HG02840 (cell line): ENCODE data around the gene SCGB3A1.

ENCODE experiments used
- ATAC-seq: cut with Tn5 transposase; IDR thresholded peaks from one replicate; pipeline ENCODE4 v1.9.1; 2021; ENCODE audit warnings: mild to moderate bottlenecking, moderate library complexity, moderate number of reproducible peaks; ENCODE audit not compliant: unreplicated experiment, low FRiP score

The SCGB3A1 gene

DNA sequence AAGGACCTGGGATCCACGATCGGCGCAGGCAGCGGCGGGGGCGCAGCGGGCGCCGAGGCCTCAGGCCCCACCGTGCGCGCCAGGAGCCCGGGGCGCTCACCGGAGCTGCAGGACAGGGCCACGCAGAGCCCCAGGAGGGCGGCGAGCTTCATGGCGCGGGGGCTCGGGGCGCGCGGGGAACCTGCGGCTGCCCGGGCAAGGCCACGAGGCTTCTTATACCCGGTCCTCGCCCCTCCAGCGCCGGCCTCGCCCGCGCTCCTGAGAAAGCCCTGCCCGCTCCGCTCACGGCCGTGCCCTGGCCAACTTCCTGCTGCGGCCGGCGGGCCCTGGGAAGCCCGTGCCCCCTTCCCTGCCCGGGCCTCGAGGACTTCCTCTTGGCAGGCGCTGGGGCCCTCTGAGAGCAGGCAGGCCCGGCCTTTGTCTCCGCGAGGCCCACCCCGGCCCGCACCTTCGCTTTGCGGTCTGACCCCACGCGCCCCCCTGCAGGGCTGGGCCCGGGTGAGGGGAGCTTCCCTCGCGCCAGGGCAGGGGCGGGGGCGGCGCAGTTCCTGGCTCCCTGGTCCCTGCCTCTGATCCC is at the start of gene SCGB3A1:
TSS of gene SCGB3A1 (minus strand) at position 189 of the 577 bp plus-strand sequence. CDS start at position 152, 37 bp downstream.
- ATAC-seq: no peak

DNA sequence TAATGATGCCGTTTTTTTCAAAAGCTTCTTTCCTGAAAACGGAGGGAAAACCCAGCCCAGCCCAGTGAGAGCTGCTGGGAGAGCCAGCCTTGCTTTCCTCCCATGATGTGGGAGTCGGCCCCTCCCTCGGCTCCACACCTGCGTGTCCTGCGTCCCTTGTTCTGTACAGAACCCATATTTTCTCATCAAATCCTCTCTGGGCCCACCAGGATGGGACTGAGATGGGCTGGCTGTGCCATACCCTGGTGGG is 49.2 kb upstream of the SCGB3A1 start:
- ATAC-seq: no peak

DNA sequence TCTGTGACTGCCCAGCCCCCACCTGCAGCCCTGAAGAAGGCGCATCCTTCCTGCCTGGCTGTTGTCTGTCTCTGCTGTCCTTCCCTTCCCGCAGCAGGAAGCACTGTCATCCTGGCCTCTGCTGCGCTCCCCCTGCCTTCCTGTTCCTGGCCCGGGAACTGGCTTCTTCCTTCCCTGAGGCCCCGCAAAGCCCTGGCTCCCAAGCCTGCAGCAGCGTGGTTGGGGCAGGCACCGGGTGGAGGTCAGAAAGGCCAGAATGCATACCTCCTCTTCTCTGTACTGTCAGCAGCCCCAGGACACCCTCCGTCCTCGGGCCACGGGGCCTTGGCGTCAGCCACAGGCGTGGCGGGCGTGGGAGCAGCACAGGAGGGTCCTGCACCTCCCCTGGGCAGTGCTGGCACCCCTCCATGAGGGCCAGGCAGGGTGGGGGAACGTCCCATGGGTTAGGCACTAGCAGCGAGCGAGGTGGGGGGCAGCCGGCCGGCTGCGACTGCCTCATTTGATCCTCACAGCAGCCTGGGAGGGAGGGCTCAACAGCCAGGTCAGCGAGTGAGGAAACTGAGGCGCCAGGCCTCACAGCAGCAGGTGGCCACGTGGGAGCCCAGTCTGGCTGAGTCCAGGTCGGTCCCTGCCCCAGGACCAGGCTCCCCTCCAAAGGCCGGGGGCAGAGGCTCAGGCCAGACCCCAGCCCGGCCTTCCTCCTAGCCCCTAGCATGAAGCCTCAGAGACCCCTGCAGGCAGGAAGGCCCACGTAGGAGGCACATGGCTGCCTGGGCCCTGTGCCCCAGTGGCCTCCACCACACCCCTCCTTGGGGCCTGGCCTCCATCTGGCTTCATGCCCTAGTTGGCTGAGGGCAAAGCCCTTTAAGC is 48.7 kb upstream of the SCGB3A1 start:
- no peak for ATAC-seq

DNA sequence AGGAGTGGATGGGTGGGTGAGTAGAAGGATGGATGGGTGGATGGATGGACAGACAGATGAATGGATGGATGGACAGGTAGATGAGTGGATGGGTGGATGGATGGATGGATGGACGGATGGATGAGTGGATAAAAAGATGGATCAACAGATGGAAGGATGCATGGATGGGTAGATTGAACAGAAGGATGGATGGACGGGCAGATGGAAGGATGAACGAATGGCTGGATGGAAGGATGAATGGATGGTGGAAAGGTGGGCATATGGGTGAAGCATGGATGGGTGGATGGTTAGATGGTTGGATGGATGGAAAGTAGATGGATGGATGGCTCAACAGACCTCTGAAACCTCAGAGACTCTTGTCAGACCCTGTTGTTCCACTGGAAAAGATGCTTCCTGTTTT is 48.0 kb upstream of the SCGB3A1 start:
- ATAC-seq: no peak

DNA sequence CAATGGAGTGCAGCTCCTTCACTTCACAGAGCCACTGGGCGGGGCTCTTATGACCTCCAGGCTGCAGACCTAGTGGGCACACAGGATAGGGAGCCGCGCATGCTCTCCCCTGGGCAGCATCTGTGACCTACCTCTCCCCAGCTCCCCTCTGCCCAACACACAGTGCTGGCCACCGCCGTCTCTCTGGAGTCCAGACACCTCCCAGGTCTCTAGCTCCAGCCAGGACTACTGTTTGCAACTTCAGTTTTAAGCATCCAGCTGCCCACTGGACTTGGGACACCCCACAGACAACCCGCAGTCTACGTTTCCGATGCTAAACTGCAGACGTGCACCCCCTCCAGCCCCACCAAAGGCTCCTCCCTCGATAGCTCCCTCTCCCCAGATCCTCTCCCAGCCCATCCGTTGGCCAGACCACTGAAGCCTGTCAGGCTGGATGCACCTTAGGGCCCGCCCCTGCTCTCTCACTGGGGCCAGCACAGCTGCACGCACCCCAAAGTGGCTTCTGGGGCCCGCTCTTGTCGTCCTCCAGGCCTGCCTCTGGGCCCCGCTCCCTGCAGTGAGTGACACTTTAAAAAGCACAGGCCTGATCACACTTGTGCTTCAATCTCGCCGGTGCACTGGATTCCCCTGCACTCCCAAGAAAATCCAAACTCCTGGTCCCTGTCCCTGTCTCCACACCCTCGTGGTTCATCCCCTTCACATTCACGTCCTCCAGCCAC is 46.8 kb upstream of the SCGB3A1 start:
- no peak for ATAC-seq

DNA sequence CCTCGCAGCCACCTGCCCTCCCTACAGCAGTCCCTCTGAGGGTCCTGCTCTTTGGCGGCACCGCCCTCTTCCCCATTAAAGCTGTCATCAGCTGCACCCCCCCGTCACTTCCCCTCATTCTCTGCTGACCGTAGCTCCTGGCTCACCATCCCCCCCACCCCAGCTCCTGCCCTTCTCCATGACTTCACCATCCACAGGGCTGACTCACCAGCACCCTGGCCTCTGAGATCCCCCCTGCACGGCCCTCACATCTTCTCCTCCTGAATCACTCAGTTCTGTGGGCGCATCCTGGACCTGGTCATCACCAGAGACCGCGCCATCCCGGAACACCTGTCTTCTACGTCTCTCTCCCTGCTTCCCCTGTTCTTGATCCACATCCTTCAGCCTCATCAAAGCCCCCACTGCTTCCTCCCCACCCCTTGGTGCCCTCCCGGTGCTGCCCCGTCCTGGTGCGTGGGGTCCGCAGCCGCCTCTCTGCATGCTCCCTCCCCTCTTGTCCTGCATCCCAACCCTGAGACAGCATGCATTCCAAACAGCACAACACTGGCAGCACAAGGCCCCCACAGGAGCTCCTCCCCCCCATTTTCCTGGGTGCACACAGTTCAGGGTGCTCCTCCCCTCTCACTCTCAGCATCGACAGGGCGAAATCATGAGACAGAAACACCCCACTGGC is 45.2 kb upstream of the SCGB3A1 start:
- ATAC-seq: no peak

- no peak for ATAC-seq
These were observed 44.7 kb upstream of the SCGB3A1 start for GRCh38 chr5:180636016-180636402.

DNA sequence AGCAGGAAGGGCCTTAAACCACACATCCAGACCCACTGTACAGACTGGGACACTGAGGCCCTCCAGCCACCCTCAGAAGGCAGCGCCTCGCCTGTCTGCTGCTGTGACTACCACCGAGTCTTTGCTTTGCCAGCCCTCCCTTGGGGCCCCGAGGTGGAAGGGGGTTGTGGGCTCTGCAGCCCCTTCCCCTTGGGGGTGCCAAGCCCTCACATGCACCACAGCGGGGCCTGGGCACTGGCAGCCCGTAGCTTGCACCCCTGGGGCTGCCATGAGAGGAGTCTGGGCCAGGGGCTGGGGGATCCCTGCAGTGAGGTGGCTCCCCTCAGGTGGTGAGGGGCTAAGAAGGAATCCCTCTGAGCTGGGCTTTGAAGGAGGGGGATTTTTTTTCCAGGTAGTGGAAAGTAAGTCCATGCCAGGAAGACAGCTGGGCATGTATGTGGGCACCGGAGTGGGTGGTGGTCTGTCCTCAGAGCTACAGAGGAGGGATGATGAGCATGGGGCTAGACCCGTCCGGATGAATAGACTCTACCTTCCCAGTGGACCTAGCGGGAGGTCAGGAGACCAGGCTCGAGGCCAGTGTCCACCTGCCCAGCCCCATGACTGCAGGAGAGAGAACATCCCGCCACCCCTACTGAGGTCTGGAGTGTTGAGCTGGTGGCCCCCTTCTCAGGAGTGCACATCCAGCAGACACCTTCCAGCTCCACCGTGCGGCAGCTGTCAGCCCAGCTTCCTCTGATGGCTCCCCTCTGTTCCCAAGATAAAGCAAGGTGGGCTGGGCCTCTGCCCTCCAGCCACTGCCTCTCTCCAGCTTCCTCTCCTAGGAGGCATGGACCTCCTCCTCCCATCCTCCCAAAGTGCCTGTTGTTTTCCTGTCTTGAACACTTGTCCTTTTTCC is 42.2 kb upstream of the SCGB3A1 start:
- ATAC-seq: no peak

DNA sequence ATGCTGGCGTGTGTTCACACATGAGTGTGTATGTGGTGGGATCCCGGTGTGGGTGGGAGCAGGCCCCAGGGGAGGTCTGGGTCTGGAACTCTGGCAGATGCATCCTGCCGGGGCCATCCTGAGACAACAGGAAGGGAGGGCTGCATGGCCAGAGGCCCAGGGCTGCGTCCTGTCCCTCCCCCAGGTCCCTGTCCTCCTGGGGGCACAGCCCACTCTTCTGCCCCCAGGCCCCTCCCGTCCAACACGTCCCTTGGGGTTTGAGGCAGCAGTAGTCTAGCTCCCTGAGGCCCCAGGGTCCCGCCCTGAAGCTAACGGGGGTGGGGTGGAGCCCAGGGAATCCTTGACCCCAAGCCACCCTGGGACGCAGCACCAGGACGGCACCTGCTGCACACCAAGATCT is 41.5 kb upstream of the SCGB3A1 start:
- ATAC-seq: no peak

DNA sequence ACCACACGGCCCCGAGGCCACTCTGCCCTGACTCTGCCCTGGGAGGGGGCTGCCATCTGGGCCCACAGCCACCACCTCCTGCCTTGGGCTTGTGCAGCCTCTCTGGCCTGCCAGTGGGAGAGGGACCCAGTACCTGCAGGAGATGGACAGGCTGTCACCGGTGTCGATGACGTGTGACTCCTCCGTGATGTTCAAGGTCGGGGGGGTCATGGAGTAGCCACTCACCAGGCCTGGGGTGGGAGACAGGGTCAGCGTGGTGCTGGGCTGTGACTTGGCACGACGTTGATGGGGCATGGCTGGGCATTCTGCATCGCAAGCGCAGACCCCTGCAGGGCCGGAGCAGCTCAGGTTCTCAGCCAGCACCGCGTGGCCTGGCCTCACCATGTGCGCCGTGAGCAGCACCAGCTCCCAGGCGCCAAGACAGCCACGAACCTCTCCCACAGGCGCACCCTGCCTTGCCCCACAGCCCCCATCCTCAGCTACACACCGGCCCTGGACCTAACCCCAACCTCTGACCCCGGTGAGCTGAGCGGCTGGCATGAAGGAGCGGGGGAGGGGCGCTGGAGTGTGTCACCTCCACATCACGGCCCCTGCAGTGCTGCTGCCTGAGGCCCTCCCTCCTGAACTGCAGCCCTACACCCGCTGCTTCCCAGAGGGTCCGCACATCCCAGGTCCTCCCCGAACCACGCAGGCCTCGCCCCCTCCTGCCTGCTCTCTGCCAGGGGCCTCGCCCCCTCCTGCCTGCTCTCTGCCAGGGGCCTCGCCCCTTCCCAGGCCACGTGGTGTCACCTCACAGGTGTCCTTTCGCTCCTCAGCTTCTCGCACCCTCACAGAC is 40.5 kb upstream of the SCGB3A1 start:
- ATAC-seq: no peak

GRCh38 chr5:180630426-180630825 is 39.1 kb upstream of the SCGB3A1 start:
- no peak for ATAC-seq

GRCh38 chr5:180629831-180630382 is 38.6 kb upstream of the SCGB3A1 start:
- ATAC-seq: no peak

DNA sequence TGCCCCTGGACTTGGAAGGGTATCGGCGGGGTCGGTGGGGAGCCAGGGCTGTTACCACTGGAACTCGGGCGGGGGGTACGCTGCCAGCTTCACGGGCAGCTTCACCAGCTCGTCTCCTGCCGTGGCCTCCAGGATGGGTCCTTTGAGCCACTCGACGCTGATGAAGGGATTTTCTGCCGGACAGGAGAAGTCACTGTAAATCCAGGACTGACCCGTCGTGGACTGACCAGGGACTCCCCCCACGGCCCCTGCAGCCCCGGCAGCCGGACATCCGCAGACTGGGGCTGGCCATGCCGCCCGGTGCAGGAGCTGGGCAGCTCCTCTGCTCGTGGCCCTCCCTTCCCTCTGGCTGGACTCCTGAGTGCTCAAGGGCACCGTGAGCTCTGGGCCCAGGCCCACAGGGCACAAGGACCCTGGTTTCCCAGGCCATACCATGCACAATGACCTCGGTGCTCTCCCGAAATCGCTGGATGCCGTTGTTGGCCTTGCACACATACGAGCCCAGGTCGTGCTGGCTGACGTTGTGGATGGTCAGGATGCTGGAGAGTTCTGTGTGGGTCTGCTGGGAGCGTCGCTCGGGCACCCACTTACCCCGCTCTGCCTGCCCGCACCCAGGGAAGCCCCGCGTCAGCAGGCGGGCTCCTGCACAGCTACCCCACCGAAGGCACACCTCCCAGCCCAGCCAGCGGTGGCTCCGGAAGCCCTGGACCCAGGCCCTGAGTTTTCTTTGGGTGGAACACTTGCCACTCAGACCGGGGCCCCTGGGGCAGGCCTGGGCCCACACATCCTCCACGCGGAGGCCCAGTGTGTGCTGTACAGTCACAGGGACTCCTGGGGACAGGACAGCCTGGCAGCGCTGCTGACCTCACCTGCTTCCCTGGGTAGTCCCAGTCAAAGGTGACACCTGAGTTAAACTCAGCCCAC is 37.8 kb upstream of the SCGB3A1 start:
- ATAC-seq: no peak

- no peak for ATAC-seq
These were observed 36.9 kb upstream of the SCGB3A1 start for GRCh38 chr5:180628211-180628610.

GRCh38 chr5:180627386-180628120 is 36.3 kb upstream of the SCGB3A1 start:
- no peak for ATAC-seq

GRCh38 chr5:180626661-180627385 is 35.5 kb upstream of the SCGB3A1 start:
- ATAC-seq: no peak
